Activated gamma-delta T cell treated with anti-CD3 and anti-CD28 coated beads, Interleukin-2, amount 50 U/mL, for 16 hours (primary cell): ENCODE data around the gene ACTR3.

Experiments used
- DNase-seq: peaks from one replicate; pipeline ENCODE4 v3.0.0-alpha.2; 2020; ENCODE audit warnings: low read depth

ACTR3 gene

DNA sequence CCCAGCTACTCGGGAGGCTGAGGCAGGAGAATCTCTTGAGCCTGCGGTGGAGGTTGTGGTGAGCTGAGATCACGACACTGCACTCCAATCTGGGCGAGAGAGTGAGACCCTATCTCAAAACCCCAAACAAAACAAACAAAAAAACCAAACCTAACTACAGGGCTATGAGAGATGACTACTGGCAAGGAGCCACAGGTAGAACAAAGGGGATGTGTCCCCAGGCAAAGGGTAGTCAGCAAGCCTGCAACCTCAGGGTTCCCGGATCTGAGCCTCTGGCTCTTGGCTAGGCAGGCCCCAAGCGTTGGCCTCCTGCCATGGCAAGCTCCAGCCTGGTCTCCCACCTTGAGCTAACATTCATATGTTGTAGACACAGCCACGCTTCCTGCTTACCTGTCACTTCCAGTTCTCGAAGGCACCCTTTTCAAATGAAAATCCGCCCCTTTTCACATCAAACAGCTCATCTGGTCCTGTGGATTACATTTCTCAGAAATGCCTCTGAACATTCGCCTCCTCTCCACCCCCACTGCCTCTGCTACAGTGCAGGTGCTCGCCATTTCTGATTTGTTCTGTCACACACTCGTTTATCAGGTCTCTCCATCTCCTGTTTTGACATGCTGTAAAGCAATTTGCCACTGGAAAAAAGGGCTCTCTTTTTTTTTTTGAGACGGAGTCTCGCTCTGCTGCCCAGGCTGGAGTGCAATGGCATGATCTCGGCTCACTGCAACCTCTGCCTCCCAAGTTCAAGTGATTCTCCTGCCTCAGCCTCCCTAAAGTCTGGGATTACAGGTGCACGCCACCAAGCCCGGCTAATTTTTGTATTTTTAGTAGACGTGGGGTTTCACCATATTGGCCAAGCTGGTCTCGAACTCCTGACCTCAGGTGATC is 13.1 kb upstream of the ACTR3 start:
- DNase-seq, result peak; percentile 20

DNA sequence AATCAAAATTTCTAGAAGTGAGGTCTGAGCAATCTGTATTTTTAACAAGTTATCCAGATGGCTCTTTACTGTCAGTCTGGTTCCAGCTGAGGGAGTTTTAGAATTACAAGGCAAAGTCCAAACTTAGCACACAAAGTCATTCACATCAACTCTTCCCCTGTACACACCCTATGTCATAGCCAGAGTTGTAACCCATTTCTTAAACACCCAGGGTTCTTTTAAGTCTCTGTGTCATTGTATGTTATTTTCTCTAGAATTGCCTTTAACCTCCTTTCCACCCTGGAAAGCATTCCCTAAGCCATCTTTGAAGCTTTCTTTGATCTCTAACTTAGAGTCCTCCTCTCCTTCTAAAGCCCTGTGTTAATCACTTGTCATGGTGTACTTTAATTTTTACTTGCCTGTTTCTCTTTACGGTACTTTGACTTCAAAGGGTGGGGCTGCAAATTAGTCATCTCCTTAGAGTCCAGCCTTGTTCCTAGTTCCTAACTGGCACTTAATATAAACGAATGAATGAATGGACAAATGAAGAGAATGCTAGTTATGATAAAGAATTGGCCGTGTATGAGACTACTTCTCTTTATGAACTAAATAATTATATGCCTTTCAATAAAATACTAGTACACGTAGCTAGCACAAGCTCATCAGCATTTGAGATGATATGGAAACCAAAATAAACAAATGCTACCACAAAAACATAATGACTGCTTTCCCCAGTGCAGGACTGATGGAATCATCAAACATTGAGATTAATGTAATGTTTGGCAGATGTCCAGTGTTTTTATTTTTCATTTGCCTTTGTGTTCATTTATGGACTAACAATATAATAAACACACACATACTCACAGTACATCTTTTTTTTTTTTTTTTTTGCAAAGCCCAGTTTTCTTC is 11.9 kb upstream of the ACTR3 start:
- DNase-seq, result no peak

DNA sequence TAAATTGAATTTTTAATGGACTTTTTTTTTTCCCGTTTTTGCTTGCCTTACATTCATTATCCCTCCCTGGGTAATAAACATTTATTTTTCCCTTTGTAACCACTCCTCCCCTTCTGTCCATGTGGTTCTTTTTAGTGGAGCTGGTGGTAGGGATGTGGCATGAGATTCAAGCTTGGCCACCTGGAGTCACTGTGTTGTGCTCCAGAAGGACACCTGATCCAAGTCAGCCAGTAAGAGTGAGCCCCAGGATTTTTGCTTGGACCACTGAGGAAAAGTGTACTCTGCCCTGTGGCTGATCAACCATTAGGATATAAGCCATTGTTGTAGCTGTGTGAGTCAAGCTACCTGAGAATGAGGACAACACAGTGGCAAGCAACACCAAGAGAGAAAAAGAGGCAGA is 11.1 kb upstream of the ACTR3 start:
- no peak for DNase-seq

DNA sequence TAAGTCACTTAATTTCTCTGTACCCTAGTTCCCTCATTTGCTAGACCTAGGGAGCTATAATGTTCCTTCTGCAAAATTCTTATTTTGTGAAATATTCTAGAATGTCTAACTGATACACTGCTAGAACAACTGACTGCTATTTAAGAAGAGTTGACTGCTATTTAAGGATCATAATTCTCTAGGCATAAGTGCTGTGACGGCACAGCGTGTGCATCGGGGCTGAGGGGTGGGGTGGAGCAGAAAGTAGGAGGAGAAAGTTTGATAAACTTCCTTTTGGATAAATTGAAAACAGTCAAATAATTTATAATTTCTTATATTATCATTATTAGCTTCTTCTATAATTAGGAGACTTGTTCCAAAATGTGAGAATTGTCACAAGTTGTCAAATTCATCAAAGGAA is 10.4 kb upstream of the ACTR3 start:
- no peak for DNase-seq

DNA sequence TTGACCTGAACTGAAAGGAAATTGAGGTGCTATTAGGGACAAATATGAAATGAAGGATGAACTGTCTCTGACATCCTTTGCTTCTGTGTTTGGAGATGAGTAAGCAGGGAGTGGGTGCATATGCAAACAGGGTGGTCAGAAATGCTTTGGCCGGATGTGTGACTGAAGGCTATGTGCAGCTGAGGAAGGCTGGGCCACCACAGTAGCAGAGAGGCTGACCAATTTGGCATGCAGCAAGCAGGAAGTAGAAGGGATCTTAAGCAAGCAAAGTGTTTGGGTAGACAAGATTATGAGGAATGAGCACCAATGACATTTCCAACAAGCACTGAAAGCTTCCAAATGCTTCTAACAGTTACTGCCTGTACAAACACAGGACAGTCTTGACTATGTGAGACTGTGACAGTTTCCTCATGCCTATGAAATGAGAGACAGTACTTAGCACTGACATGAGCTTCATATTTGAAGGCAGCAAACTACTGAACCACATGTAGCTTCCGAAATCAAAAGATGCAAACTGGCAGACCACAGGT is 3.3 kb upstream of the ACTR3 start:
- DNase-seq, result no peak

DNA sequence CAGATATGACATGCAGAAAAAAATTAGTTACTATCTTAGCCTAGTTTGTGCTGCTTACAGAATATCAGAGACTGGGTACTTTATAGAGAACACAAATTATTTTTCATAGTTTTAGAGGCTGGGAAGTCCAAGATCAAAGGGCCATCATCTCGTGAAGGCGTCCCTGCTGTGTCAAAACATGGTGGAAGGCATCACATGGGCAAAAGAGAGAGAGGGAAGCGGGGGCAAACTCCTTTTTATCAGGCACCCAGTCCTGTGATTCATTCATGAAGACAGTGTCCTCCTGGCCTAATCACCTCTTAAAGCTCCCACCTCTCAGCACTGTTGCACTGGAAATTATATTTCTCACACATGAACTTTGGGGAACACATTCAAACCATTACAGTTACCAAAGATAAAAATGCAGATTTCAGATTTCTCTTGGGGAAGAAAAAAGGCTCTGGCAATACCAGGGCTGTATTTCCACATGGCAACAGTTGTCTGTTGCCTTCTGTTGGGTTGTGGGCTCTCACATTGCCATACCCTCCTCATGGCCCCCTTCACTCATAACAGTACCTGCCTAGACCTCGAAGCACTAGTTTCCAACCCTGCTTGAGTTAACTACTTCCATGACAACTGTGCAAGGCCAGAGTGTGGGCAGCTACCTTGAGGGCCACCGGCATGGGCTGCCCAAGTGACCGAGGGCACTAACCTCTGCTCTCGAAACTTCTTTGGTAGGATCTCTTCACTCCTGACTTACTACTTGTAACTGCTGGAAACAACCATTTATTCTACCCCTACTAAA is 2.7 kb upstream of the ACTR3 start:
- no peak for DNase-seq

DNA sequence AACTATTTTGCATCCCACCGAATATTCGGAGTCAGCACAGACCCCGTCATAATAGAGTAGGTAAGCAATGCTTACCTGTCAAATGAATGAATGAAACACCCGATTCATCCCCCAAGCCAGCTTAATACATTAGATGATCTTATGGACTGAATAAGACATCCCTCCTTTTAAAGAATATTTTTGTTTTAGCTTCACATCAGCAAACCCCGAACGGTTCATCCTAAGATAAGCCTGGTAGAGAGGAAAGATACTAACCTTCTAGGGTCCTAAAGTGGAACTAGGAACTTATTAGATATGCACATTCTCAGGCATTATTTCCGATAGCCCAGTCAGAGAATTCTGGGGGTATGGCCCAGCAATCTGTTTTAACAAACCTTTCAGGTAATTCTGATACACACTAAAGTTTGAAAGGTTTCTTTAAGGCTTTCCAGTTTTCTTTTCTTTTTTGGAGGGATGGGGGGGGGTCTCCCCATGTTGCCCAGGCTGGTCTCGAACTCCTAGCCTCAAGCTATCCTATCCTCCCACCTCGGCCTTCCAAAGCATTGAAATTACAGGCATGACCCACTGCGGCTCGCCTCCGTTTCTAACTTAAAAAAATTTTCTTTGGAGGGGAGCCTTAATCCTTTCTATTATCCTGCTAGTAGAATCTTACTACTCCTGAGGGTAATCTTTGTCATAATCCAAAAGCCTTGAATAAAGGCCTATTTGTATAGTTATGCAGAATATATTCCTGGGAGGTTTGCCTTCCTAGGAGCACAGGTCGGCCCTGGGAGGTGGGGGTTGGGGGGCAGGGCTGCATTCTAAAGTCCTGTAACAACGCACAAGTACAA is 1.0 kb upstream of the ACTR3 start:
- no peak for DNase-seq

DNA sequence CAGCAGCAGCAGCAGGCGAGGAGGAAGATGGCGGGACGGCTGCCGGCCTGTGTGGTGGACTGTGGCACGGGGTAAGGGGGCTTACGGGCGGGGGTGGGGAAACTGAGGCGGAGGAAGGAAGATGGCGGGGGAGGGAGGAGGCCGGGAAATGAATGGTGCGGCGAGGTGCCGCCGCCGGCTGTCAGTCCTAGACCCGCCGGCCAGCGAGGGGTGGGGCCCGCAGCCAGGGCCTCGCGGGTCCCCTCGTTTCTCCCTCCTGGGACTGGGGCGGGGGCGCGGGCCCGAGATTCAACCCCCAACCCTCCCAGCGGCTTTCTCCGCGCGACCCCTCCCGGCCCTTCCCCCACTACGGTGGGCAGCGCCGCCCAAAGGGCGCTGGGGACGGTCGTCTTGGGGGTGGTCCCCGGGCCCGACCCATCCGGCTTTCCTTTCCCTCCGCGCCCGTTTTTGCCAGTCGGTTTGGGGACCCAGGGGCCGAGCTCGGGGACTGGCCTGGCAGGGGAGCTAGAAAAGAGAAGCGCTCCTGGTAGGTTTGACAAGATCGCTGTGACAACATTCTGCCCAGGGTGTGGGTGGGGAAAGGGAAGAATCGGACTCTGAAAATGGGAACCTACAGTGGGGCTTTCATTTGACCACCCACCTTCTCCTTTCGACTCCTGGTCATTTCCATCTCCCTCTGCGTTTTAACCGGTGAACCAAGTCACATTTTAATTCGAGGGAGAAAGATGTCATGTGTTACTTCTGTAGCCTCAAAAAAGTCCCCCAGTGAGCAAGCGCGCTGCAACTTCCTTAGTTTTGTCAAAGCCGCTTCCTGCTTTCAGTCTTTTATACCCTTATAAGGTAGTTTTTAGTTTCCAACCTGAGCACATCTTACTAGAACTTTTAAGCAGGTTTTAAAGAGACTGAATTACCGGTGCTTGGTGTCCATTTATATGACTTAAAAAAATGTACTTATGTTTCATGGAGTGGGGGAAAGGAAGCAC is 655 bp downstream of the ACTR3 start:
- peak; percentile 58 for DNase-seq

DNA sequence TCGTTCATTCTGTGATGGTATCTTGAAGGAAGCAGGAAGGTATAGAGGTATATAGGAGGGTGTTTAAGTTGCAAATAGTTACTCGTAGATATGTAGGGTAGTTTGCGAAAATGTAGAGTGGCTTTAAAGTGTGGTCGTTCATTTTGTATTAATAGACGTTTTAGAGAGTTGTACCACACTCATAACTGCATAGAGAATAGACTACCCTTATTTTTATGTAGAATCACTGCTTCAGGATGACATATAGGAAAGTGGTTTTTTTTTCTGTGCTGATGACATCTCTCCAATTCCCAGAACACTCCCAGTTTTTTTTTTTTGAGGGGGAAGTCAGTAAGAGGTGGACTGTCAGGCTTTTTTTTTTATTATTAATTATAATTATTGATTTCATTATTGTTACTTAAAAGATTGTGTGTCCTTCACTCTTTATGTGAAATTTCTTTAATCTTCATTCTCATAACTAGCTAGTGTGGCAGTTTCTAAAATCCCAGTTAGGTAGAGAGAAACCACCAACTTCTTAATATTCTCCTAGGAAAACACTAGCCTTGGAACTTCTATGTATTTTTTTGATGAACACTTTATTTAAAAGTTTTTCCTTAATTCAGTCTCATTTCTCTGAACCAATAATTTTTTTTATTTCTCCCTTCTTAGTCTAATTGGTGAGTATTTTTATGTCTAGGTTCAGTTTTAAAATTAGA is 1.5 kb downstream of the ACTR3 start:
- DNase-seq, result no peak

DNA sequence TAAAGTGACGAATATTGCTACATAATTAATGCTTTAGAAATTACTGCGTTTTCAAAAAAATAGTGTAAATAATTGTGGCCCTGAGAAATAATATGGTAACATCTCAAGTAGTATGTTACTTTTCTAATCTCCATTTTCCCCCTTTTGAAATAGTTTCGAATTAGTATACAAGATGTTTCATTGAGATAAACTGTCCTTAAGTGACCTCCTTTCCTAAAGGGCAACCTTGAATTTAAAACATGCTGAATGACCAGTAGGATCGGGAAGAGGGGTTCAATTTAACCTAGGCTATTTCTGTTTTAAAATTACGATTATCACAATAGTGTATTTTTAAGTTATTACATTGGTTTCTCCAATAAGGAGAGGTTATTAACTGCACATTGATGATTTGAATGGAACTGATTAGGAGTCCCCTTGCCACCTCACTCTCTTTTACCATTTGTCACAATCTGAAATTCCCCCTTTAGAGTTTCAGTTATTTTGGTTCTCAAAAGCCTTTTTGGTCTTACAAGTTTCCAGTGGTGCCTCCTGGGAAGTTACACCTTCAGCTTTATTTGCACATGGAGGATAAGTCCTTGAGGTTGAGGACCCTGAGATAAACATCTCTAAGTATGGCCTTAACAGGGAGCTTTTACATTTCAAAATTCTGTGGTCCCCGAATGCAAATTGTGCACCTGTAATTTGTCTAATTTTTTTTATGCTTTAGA is 2.3 kb downstream of the ACTR3 start:
- no peak for DNase-seq

DNA sequence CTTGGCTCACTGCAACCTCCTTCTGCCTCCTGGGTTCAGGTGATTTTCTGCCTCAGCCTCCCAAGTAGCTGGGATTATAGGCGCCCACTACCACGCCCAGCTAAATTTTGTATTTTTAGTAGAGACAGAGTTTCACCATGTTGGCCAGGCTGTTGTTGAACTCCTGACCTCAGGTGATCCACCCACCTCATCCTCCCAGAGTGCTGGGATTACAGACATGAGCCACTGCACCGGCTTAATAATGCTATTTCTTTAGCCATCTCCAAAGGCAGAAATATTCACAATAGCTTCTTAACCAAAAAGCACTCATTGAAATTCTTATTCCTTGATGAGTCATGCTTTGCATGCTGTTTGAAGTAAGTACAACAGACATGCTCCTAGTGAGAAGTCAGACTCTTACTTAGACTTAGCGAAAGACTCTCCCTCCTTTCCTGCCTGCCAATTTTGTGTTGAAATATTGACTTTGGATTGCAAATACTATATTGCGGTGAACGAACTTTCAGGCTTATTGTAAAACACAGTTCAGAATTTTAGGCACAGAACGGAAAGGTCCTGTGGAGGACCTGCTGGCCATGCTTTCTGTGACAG is 4.4 kb downstream of the ACTR3 start:
- no peak for DNase-seq

DNA sequence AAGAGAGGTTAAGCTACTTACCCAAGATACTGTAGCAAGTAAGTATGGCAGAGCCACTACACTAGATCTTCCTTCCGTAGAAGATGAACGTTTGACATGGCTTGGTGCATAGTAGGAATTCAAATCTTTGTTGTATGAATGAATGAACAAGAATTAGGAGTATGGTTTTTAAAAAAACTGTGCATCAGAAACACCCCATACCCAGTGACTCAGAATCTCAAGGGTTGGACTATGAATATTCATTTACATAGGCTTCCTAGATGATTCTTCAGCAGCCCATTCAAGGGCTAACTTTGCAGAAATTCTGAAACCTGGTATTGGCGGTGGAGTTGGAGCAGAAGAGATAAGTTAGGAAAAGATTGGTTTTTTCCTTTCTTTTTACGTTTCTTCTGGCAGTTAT is 5.4 kb downstream of the ACTR3 start:
- no peak for DNase-seq

DNA sequence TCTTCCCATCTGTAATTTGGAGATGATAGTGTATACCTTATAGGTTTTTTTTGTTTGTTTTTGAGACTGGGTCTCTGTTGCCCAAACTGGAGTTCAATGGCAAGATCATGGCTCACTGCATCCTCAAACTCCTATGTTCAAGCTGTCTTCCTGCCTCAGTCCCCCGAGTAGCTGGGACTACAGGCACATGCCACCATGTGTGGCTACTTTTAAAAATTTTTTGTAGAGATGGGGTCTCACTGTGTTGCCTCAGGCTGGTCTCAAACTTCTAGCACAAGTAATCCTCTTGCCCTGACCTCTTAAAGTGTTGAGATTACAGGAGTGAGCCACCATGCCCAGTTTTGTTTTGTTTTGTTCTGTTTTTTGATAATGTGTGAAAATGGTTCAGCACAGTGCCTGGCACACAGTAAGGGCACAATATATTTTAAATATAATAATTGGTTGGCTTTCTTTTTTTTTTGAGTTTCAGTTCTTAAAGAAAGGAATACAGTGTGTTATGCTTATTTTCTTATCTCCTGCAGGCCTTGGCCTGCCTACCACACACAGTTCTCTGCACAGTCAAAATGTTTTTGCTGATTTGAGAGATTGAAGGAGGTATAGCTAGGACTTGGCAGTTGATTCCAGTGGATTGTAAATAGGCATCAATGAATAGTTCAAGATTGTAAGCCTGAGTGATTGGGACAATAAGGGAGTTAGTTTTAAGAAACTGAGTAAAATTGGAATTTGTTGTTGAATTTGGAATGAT is 6.1 kb downstream of the ACTR3 start:
- no peak for DNase-seq

DNA sequence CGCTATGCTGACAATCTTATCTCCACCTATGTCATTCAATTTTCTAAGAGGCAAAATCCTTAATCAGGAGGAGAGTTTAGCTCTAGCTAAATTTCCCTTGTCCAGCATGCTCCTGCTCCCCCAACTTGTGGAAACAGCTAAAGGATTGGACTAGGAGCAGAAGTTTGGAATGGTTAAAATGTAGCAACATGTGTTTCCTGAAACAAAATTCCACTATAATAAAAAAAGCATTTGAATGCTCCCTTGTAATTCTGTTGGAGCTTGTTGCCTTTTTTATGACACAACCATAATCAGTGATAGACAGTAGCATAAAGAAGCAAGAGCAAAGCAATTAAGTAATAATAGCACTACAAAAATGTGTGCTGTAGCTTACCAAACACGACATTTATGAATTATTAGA is 6.9 kb downstream of the ACTR3 start:
- no peak for DNase-seq

DNA sequence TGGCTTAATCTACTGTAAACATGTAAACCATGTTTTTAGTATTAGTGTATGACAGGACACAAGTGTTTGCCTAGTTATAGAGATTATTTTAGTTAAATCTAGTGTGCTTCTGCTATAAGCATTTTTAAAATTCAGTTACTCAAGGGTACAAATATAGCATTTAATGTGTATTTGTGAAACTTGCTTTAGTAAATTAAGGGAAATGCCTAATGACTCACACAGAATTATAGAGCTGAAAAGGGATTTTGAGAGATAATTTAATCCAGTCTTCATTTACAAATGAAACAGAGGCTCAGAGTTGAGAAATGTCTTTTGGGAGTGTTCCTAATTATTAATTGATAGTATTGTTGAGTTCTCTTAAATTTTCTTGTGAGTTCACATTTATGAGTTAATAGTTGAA is 8.2 kb downstream of the ACTR3 start:
- no peak for DNase-seq

DNA sequence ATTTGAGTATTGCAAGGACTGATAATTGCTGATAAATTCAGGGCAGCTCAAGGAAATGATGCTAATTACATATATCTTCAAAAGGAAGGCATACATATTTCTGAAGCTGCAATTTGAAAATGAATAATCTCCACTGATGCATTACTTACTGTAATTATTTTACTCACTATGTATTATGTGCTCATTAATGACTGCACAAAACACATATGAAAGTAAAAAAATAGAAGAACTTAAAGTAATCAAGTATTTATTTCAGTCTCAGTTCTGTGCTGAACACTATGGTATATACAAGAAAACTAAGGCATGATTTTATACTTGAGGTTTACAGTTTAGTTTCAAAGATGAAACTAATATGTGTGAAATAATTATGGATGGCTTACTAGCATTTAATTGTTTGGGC is 9.3 kb downstream of the ACTR3 start:
- DNase-seq, result no peak

DNA sequence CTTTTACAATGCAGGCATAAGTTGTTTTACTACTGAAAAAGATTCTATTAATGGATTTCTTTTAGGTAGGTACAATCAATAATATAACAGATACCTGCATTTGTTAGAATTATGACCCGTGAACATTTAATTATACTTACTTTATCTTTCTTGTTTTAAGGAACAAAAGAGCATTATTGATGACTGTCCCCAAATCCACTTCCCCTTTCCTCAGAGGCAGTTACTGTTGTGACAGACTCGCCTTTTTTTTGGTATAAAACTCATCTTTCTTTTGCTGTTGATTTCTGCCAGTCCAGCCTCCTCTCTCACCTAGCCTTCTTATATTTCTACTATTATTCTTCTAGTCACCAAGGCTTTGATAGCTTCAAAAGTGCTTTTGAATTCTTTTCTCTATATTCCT is 12.1 kb downstream of the ACTR3 start:
- DNase-seq, result no peak

DNA sequence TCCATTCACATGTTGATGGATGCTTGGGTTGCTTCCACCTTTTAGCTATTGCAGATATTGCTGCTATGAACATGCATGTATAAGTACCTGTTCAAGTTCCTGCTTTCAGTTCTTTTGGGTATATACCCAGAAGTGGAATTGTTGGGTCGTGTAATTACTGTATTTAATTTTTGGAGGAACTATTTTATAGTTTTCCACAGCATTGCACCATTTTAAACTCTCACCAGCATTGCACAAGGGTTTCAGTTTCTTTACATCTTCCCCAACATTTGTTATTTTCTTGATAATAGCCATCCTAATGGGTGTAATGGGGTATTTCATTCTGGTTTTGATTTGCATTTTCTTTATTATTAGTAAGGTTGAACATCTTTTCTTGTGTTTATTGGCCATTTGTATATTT is 16.0 kb downstream of the ACTR3 start:
- no peak for DNase-seq
